Measurements from ENCODE around the gene DCXR. TPM values are rescaled to one million over a fixed set of nuclear protein-coding genes. Genes with fewer than 3 reads are reported as not detected.
A peak's percentile ranks its signal among the peaks of the same experiment; 100 is the strongest.

DCXR gene
- total and polyA plus RNA-seq, 2 of the 13 experiments (the other 11 are each of a cell fraction or from before 2014, with no cell fraction given) = 287 to 311 TPM

DNA sequence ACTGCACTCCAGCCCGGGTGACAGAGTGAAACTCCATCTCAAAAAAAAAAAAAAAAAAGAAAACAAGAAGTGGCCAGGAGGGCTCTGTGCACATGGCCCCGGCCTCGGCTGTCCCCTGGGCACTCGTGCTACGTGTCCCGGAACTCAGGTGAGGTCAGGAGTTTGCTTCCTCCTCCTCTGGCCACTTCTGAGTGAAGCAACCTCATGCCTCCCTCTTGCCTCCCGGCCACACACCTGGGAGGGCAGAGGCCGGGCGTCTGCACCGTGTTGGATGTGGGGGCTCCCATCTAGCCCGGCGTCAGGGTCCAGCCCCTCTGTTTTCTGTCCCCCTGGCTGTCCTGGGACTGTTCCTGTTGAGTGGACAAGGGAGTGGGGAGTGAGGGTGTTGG lies 37.9 kb downstream of the DCXR start (continued):
- TF ChIP-seq ZNF251 (CRISPR knock-in tag; IDR thresholded peaks at IDR 0.05) (no peak), FOXC1 (CRISPR knock-in tag; IDR thresholded peaks at IDR 0.05; ENCODE audit: borderline replicate concordance) (no peak), ZNF670 (CRISPR knock-in tag; IDR thresholded peaks at IDR 0.05; ENCODE audit: borderline replicate concordance) (no peak), ETV6 (CRISPR knock-in tag; conservative IDR thresholded peaks at IDR 0.05) (no peak), PITX1 (CRISPR knock-in tag; IDR thresholded peaks at IDR 0.05) (no peak), TMF1 (CRISPR knock-in tag; IDR thresholded peaks at IDR 0.05; ENCODE audit: low read depth) (0 out of 2 replicates have a peak, but pooled peaks have one; percentile 17), KLF15 (CRISPR knock-in tag; IDR thresholded peaks at IDR 0.05; ENCODE audit: borderline replicate concordance) (no peak), TEAD2 (CRISPR knock-in tag; IDR thresholded peaks at IDR 0.05) (no peak), ZNF354B (CRISPR knock-in tag; IDR thresholded peaks at IDR 0.05) (no peak; the same call in 1 of the 2 replicates), ESRRA (CRISPR knock-in tag; IDR thresholded peaks at IDR 0.05; ENCODE audit: low read depth) (no peak), TBX3 (IDR thresholded peaks at IDR 0.05; ENCODE audit: borderline replicate concordance) (no peak), ATF7 (IDR thresholded peaks at IDR 0.05) (no peak), ATF7 (CRISPR knock-in tag; IDR thresholded peaks at IDR 0.05) (no peak), ZNF160 (CRISPR knock-in tag; IDR thresholded peaks at IDR 0.05) (no peak), ZNF317 (CRISPR knock-in tag; IDR thresholded peaks at IDR 0.05) (peak; percentile 56; the same call in 1 of the 2 replicates), MIER3 (CRISPR knock-in tag; IDR thresholded peaks at IDR 0.05; ENCODE audit: borderline replicate concordance) (peak; percentile 28; the same call in 1 of the 2 replicates), CBX1 (IDR thresholded peaks at IDR 0.05; ENCODE audit: low read depth) (peak; percentile 9), FOXK2 (IDR thresholded peaks at IDR 0.05) (peak; percentile 68; the same call in 1 of the 2 replicates), MEIS1 (CRISPR knock-in tag; IDR thresholded peaks at IDR 0.05; ENCODE audit: borderline replicate concordance) (no peak; the same call in 1 of the 2 replicates), MEF2D (CRISPR knock-in tag; IDR thresholded peaks at IDR 0.05) (peak; percentile 1; the same call in 1 of the 2 replicates), ZNF225 (CRISPR knock-in tag; IDR thresholded peaks at IDR 0.05) (no peak)
- TF ChIP-seq, protein P1, sequence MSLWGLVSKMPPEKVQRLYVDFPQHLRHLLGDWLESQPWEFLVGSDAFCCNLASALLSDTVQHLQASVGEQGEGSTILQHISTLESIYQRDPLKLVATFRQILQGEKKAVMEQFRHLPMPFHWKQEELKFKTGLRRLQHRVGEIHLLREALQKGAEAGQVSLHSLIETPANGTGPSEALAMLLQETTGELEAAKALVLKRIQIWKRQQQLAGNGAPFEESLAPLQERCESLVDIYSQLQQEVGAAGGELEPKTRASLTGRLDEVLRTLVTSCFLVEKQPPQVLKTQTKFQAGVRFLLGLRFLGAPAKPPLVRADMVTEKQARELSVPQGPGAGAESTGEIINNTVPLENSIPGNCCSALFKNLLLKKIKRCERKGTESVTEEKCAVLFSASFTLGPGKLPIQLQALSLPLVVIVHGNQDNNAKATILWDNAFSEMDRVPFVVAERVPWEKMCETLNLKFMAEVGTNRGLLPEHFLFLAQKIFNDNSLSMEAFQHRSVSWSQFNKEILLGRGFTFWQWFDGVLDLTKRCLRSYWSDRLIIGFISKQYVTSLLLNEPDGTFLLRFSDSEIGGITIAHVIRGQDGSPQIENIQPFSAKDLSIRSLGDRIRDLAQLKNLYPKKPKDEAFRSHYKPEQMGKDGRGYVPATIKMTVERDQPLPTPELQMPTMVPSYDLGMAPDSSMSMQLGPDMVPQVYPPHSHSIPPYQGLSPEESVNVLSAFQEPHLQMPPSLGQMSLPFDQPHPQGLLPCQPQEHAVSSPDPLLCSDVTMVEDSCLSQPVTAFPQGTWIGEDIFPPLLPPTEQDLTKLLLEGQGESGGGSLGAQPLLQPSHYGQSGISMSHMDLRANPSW (CRISPR knock-in tag; IDR thresholded peaks at IDR 0.05; ENCODE audit: borderline replicate concordance) = no peak
- TF ChIP-seq, protein P2, sequence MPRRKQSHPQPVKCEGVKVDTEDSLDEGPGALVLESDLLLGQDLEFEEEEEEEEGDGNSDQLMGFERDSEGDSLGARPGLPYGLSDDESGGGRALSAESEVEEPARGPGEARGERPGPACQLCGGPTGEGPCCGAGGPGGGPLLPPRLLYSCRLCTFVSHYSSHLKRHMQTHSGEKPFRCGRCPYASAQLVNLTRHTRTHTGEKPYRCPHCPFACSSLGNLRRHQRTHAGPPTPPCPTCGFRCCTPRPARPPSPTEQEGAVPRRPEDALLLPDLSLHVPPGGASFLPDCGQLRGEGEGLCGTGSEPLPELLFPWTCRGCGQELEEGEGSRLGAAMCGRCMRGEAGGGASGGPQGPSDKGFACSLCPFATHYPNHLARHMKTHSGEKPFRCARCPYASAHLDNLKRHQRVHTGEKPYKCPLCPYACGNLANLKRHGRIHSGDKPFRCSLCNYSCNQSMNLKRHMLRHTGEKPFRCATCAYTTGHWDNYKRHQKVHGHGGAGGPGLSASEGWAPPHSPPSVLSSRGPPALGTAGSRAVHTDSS (CRISPR knock-in tag; conservative IDR thresholded peaks at IDR 0.05) = no peak
- TF ChIP-seq, protein P3, sequence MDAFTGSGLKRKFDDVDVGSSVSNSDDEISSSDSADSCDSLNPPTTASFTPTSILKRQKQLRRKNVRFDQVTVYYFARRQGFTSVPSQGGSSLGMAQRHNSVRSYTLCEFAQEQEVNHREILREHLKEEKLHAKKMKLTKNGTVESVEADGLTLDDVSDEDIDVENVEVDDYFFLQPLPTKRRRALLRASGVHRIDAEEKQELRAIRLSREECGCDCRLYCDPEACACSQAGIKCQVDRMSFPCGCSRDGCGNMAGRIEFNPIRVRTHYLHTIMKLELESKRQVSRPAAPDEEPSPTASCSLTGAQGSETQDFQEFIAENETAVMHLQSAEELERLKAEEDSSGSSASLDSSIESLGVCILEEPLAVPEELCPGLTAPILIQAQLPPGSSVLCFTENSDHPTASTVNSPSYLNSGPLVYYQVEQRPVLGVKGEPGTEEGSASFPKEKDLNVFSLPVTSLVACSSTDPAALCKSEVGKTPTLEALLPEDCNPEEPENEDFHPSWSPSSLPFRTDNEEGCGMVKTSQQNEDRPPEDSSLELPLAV (CRISPR knock-in tag; conservative IDR thresholded peaks at IDR 0.05; ENCODE audit: low read depth) = no peak
- TF ChIP-seq, protein P4, sequence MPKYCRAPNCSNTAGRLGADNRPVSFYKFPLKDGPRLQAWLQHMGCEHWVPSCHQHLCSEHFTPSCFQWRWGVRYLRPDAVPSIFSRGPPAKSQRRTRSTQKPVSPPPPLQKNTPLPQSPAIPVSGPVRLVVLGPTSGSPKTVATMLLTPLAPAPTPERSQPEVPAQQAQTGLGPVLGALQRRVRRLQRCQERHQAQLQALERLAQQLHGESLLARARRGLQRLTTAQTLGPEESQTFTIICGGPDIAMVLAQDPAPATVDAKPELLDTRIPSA (CRISPR knock-in tag; IDR thresholded peaks at IDR 0.05; ENCODE audit: borderline replicate concordance) = no peak
- TF ChIP-seq, protein P5, sequence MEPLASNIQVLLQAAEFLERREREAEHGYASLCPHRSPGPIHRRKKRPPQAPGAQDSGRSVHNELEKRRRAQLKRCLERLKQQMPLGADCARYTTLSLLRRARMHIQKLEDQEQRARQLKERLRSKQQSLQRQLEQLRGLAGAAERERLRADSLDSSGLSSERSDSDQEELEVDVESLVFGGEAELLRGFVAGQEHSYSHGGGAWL (CRISPR knock-in tag; IDR thresholded peaks at IDR 0.05) = no peak
